MCF 10A (cell line): ENCODE data around the gene RAB36. TPM values are rescaled to one million over a fixed set of nuclear protein-coding genes. Genes with fewer than 3 reads are reported as not detected.
A peak's percentile ranks its signal among the peaks of the same experiment; 100 is the strongest.

Experiments used
- BruUV-seq: library from RNA; stranded (reverse); fragments of 400-500 nt; replicated peaks from 2 replicates; lab custom pipeline; 2021; lab: Mats Ljungman, UMichigan
- CTCF ChIA-PET: fragments of 300-600 bp; sonication (Branson Sonifier 250); formaldehyde crosslinking; extraction: SDS; loops from one replicate; lab custom pipeline; 2021; ENCODE audit warnings: antibody characterized with exemption, inconsistent platforms; lab: Yijun Ruan, JAX
- POLR2A ChIA-PET: fragments of 300-600, 350-650 bp; sonication (Branson Sonifier 250); formaldehyde crosslinking; extraction: SDS; loops from one replicate; lab custom pipeline; 2020; ENCODE audit warnings: antibody characterized with exemption, inconsistent platforms; lab: Yijun Ruan, JAX
- DNase-seq: peaks from one replicate; pipeline ENCODE4 v3.0.0-alpha.2; 2018; ENCODE audit not compliant: unreplicated experiment
- H3K27ac Mint-ChIP-seq: one replicate; pipeline ENCODE4 v1.8.0; 2022; ENCODE audit warnings: mild to moderate bottlenecking, low read depth, mixed read lengths; ENCODE audit not compliant: unreplicated experiment
- H3K27me3 Mint-ChIP-seq: one replicate; pipeline ENCODE4 v1.8.0; 2022; ENCODE audit warnings: mixed read lengths; ENCODE audit not compliant: insufficient read depth, unreplicated experiment
- H3K36me3 Mint-ChIP-seq: one replicate; pipeline ENCODE4 v1.8.0; 2022; ENCODE audit warnings: mild to moderate bottlenecking, moderate library complexity, mixed read lengths; ENCODE audit not compliant: insufficient read depth, unreplicated experiment
- H3K4me1 Mint-ChIP-seq: one replicate; pipeline ENCODE4 v1.8.0; 2022; ENCODE audit warnings: mixed read lengths; ENCODE audit not compliant: insufficient read depth, unreplicated experiment
- H3K4me3 Mint-ChIP-seq: one replicate; pipeline ENCODE4 v1.8.0; 2022; ENCODE audit warnings: mild to moderate bottlenecking, moderate library complexity, mixed read lengths; ENCODE audit not compliant: unreplicated experiment
- H3K9me3 Mint-ChIP-seq: one replicate; pipeline ENCODE4 v1.8.0; 2022; ENCODE audit warnings: mixed read lengths; ENCODE audit not compliant: unreplicated experiment
- intact Hi-C: fragments of 100-400 bp; cut with micrococcal nuclease; formaldehyde crosslinking; loops from 2 replicates; pipeline ENCODE4 v1.14.1; 2022
- total RNA-seq: library from RNA; stranded (reverse); gene quantifications from 2 replicates; pipeline ENCODE4 v1.2.3, GENCODE V29; 2022
- TF ChIP-seq, protein P1 (sequence below): fragments of 200-600 bp; IDR thresholded peaks from one replicate; pipeline ENCODE4 v1.8.0; 2022; ENCODE audit warnings: antibody characterized with exemption, mild to moderate bottlenecking; ENCODE audit not compliant: unreplicated experiment

Gene RAB36
- total RNA-seq, 1 experiment from 2014 or later, result 8.5 TPM

DNA sequence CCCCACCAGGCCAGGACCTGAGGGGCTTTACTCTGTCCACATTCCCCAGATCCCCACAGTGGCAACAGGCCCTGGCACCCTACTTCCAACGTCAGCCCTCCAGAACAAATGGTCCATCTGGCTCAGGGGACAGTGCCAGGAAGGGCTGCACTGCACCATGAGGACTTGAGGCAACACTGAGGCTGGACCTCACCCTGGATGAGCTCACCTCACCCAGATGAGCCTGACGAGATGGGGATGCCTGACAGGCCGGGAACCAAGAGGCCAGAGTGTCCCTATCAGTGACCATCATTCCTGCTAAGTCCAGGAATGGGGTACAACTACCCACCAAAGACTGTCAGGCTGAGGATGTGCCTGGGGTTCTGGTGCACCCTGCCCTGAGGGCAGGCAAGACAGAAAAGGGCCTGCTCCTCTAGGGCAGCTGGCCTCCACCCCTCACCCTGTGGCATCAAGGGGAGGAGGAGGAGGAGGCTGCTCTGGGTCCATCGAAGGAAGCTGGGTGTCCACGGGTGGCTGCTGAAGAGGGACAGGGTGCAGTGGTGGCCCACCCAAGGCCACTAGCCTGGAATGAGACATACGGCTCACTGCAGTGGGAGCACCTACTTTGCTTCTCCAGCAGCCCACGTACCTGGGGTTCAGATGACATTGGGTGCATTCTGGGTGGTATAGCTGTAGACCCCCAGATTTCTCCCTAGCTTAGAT lies 18.1 kb upstream of the RAB36 start:
- intact Hi-C loops, result no loop called here
- BruUV-seq, result no TSS peak
- DNase-seq, result no peak
- H3K4me1 Mint-ChIP-seq, result no peaks in the 10 kb centered on the region
- H3K27ac Mint-ChIP-seq, result no peak overlapping the region
- H3K27me3 Mint-ChIP-seq, result peaks cover 33% of the 10 kb centered on the region
- ChIA-PET POLR2A (interaction anchor here (1.6 kb wide), 1 partner anchor 168 kb away, joined by 4 read pairs; no protein-coding TSS in a partner anchor), CTCF (interaction anchor here (0.5 to 4.8 kb wide), 12 partner anchors 8 to 278 kb away, joined by 3 to 160 read pairs (median 4); no protein-coding TSS in a partner anchor)
- TF ChIP-seq, protein P1, sequence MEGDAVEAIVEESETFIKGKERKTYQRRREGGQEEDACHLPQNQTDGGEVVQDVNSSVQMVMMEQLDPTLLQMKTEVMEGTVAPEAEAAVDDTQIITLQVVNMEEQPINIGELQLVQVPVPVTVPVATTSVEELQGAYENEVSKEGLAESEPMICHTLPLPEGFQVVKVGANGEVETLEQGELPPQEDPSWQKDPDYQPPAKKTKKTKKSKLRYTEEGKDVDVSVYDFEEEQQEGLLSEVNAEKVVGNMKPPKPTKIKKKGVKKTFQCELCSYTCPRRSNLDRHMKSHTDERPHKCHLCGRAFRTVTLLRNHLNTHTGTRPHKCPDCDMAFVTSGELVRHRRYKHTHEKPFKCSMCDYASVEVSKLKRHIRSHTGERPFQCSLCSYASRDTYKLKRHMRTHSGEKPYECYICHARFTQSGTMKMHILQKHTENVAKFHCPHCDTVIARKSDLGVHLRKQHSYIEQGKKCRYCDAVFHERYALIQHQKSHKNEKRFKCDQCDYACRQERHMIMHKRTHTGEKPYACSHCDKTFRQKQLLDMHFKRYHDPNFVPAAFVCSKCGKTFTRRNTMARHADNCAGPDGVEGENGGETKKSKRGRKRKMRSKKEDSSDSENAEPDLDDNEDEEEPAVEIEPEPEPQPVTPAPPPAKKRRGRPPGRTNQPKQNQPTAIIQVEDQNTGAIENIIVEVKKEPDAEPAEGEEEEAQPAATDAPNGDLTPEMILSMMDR, result no peak
- no peaks in the 10 kb centered on the region for H3K36me3 Mint-ChIP-seq
- no peaks in the 10 kb centered on the region for H3K9me3 Mint-ChIP-seq
- no peak overlapping the region for H3K4me3 Mint-ChIP-seq

DNA sequence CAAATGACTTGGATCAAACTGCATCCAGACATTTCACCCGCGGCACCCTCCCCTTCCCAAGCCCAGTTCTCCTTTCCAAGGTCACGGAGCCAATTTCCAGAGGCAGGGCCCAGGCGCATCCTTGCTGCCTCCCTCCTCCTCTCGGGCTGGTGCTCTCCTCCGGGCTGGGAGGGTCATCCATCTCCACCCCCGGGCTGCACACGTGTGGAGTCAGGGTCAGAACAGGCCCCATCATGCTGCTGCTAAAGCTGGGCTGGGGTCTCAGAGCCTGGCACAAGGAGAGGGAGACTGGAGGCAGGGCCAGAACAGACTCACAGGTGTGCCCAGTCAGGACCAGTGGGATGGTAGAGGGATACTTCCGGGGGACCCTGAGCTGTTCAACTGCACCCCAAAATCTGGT lies 17.5 kb upstream of the RAB36 start:
- ChIA-PET CTCF (interaction anchor here (0.6 to 4.8 kb wide), 15 partner anchors 8 to 537 kb away, joined by 3 to 160 read pairs (median 3); no protein-coding TSS in a partner anchor), POLR2A (interaction anchor here (1.6 kb wide), 1 partner anchor 168 kb away, joined by 4 read pairs; no protein-coding TSS in a partner anchor)
- H3K4me1 Mint-ChIP-seq, result no peaks in the 10 kb centered on the region
- DNase-seq, result no peak
- H3K4me3 Mint-ChIP-seq, result no peak overlapping the region
- H3K36me3 Mint-ChIP-seq, result no peaks in the 10 kb centered on the region
- intact Hi-C loops, result loop anchor here (1.0 kb wide), 2 partner anchors 168 to 259 kb away; no protein-coding TSS in a partner anchor
- H3K27ac Mint-ChIP-seq, result no peak overlapping the region
- TF ChIP-seq, protein P1, result no peak
- no TSS peak for BruUV-seq
- H3K9me3 Mint-ChIP-seq, result no peaks in the 10 kb centered on the region
- peaks cover 27% of the 10 kb centered on the region for H3K27me3 Mint-ChIP-seq

DNA sequence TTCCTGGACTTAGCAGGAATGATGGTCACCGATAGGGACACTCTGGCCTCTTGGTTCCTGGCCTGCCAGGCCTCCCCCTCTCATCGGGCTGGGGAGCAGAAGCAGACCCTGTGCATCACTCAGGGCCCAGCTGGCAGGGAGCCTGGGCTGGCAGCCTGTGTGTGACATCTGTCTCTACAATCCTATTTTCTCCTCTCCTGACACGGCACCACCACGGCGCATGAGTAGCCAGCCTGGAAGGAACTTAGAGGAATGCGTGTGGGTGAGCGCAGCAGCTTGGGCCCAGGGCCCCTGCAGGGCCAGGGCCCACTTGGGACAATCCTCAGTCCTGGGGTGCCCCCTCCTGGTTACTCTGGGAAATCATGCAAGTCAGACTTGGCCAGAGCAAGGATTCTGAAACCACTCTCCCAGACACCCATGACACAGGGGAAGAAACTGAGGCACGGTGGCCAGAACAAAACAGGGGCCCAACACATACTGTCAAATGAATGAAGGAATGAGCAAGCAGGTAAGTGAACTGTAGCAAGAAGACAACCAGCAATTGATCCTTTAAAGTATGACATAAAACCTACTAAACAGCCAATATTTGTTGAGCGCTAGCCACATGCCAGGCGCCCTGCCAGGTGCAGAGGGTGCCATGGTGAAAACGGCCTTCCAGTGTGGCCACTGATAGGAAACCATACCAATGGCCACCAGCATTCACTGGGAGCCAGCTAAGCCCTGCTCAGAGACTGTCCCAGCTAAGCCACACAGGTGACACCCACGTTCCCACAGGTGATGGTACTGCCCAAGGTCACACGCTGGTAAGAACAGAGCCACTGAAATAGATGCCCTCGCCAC lies 16.8 kb upstream of the RAB36 start:
- no peaks in the 10 kb centered on the region for H3K9me3 Mint-ChIP-seq
- intact Hi-C loops, result loop anchor here (1.0 kb wide), 2 partner anchors 169 to 258 kb away; no protein-coding TSS in a partner anchor
- H3K27me3 Mint-ChIP-seq, result peaks cover 20% of the 10 kb centered on the region
- no peaks in the 10 kb centered on the region for H3K4me1 Mint-ChIP-seq
- ChIA-PET POLR2A (interaction anchor here (1.6 kb wide), 1 partner anchor 169 kb away, joined by 4 read pairs; no protein-coding TSS in a partner anchor), CTCF (interaction anchor here (0.6 to 4.8 kb wide), 15 partner anchors 9 to 666 kb away, joined by 3 to 160 read pairs (median 3); no protein-coding TSS in a partner anchor)
- no peak overlapping the region for H3K27ac Mint-ChIP-seq
- no TSS peak for BruUV-seq
- no peak overlapping the region for H3K4me3 Mint-ChIP-seq
- peak; percentile 68 for DNase-seq
- no peaks in the 10 kb centered on the region for H3K36me3 Mint-ChIP-seq
- TF ChIP-seq, protein P1, result peak; percentile 80
